Thyroid gland (tissue), 4 donors: Measurements from ENCODE around the gene PAK5. TPM values are rescaled to one million over a fixed set of nuclear protein-coding genes. Genes with fewer than 3 reads are reported as not detected.

ENCODE experiments used
- DNase-seq, 2 donors: peaks; one replicate each; pipeline ENCODE4 v3.0.0-alpha.2; 2019
- H3K27ac ChIP-seq, 3 donors: fragments of 200-600 bp; sonication (generic); 1 replicate in 2 of 3; 2 replicates in 1 of 3; pipeline ENCODE4 v1.5.1; 2016 to 2019; ENCODE audit warnings: mild to moderate bottlenecking in 1 of 3, moderate library complexity in 1 of 3
- H3K27me3 ChIP-seq: fragments of 200-600 bp; sonication (generic); one replicate; pipeline ENCODE4 v1.5.1; 2019
- H3K36me3 ChIP-seq, 2 donors: fragments of 200-600 bp; sonication (generic); one replicate each; pipeline ENCODE4 v1.5.1; 2016 to 2019
- H3K4me1 ChIP-seq, 2 donors: fragments of 200-600 bp; sonication (generic); one replicate each; pipeline ENCODE4 v1.5.1; 2017 to 2019
- H3K4me3 ChIP-seq, 3 donors: fragments of 200-600 bp; sonication (generic); replicated peaks in 1 of 3; 1 replicate in 2 of 3; 2 replicates in 1 of 3; pipeline ENCODE4 v1.5.1; 2016; ENCODE audit warnings: mild to moderate bottlenecking in 1 of 3
- H3K9me3 ChIP-seq: fragments of 200-600 bp; sonication (generic); one replicate; pipeline ENCODE4 v1.5.1; 2017
- POLR2A ChIP-seq, 2 donors: fragments of 450-650 bp; IDR thresholded peaks; one replicate each; pipeline ENCODE4 v1.6.1; 2017; ENCODE audit warnings: antibody characterized with exemption in 2 of 2, mild to moderate bottlenecking in 2 of 2, moderate library complexity in 1 of 2
- WGBS, 2 donors: methylation state at CpG; one replicate each; pipeline ENCODE4 v1.1.5; 2017; 5-methylcytosine and 5-hydroxymethylcytosine counted together
- intact Hi-C: fragments of 100-400 bp; cut with DNase I; formaldehyde crosslinking; loops from one replicate; pipeline ENCODE4 v1.15.1; 2023
- total RNA-seq, 4 donors: library from RNA; depleted of rRNA; stranded (reverse); fragments of >200 nt; gene quantifications; one replicate each; pipeline ENCODE4 v1.2.3, GENCODE V29; 2016
- TF ChIP-seq, protein P1 (sequence below), 6 experiments: fragments of 200-600 bp in 3 of 6; fragments of 450-650 bp in 3 of 6; sonication (generic) in 3 of 6; IDR thresholded peaks; one replicate each; pipeline ENCODE4 v1.5.1; 2016 to 2019; ENCODE audit warnings: antibody characterized with exemption in 6 of 6, mild to moderate bottlenecking in 2 of 6, inconsistent platforms in 1 of 6, moderate library complexity in 1 of 6

Gene PAK5
- total RNA-seq, 4 donors from 2014 or later: 0.13 to 0.33 TPM; not detected in 2

DNA sequence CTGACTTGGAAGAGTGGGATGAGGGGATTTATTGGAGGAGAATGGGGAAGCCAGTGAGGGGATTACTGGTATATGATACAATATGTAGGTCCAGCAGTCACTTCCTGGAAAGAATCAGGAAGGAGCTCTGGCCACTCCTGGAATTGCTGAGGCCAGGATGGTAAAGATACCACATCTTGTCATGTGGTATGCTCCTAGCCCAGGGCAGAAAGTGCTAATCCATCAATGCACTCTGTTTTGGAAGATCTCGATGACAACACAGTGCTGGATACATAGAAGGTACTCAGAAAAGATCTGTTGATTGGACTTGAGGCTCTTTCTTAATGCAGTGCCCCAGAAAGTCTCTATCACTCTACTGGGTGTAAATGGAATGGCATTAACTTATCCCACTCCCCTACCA is 271.9 kb downstream of the PAK5 start:
- Histone ChIP-seq H3K36me3 (no peaks in the 10 kb centered on the region), H3K27ac (no peak overlapping the region), H3K27me3 (no peaks in the 10 kb centered on the region), H3K4me3 (no peak overlapping the region), H3K9me3 (no peaks in the 10 kb centered on the region), H3K4me1 (no peaks in the 10 kb centered on the region)
- intact Hi-C loops: no loop called here
- TF ChIP-seq, protein P1, sequence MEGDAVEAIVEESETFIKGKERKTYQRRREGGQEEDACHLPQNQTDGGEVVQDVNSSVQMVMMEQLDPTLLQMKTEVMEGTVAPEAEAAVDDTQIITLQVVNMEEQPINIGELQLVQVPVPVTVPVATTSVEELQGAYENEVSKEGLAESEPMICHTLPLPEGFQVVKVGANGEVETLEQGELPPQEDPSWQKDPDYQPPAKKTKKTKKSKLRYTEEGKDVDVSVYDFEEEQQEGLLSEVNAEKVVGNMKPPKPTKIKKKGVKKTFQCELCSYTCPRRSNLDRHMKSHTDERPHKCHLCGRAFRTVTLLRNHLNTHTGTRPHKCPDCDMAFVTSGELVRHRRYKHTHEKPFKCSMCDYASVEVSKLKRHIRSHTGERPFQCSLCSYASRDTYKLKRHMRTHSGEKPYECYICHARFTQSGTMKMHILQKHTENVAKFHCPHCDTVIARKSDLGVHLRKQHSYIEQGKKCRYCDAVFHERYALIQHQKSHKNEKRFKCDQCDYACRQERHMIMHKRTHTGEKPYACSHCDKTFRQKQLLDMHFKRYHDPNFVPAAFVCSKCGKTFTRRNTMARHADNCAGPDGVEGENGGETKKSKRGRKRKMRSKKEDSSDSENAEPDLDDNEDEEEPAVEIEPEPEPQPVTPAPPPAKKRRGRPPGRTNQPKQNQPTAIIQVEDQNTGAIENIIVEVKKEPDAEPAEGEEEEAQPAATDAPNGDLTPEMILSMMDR (IDR thresholded peaks at IDR 0.05): no peak
- TF ChIP-seq POLR2A (IDR thresholded peaks at IDR 0.05): no peak
- WGBS, 2 donors: 81 to 94% methylated on average over 1 of the region's 1 CpG
- DNase-seq: no peak

DNA sequence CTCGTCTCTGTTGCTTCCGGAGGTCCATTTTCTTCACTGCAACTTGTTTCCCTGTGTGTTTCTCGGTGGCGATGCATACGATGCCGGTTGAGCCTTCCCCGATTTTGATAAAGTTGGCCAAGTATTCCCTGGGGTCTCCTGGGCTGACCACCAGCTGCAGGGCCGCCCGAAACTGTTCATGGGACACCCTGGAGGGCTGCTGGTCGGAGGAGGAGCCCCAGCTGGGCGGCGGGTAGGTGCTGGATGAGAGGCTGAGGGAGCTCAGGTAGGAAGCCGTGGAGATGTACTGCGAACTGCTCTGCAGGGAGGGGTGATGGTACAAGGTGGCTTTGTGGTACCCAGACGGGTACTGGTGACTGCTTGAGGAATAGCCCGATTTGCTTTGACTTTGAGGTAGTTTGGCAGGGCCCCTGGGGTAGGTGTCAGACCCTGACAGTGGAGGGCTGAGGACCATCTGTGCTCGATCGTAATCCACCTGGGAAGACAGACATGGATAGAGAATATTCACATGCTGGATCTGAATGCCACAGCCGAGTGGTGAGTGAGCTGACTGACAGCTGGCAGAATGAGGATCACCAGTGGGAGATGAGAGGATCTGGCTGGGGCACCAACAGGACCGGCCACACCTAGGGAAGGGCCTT is 272.8 kb downstream of the PAK5 start:
- TF ChIP-seq, protein P1 (IDR thresholded peaks at IDR 0.05): no peak
- Histone ChIP-seq H3K4me3 (no peak overlapping the region), H3K9me3 (no peaks in the 10 kb centered on the region), H3K27ac (no peak overlapping the region), H3K36me3 (no peaks in the 10 kb centered on the region), H3K27me3 (no peaks in the 10 kb centered on the region), H3K4me1 (no peaks in the 10 kb centered on the region)
- intact Hi-C loops: no loop called here
- 92 to 95% methylated on average over 20 of the region's 20 CpGs for WGBS, 2 donors
- DNase-seq: no peak

DNA sequence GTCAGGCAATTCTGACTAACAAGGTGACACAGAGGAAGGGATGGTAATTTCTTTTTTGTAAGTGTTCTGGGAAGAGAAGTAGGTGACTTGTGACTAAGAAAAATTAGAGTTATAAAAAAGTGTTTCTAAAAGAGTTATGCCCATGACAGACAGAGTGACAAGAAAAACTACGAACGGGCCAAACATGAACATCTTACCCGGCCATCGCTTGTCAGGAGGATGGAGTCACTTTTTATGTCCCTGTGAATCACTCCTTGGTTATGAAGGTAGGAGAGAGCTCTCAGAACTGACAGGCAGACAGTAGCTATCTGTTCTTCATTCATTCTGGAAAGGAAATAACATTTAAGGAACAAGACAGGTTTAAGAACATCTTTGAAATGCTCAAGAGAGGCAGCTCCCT is 281.5 kb downstream of the PAK5 start:
- 91 to 92% methylated on average over 4 of the region's 4 CpGs for whole genome bisulfite sequencing, 2 donors
- H3K27ac ChIP-seq: no peak overlapping the region

DNA sequence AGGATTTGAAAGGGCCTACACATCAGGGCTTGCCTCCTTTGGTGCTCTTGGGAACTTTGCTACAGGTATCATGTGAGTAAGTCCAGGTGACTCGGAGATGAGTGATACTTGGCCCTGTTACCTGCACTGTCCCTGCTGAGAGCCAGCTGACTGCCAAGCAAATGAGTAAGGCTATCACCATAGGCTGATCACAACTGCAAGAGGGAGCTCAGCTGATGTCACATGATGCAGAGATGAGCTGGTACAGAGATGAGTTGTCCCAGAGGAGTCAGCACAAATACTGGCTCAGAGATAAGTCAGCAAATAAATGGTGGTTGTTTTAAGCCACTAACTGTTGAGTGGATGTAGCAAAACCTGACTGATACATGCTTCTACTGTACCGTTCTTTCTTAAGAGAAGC is 283.1 kb downstream of the PAK5 start:
- no peaks in the 10 kb centered on the region for H3K36me3 ChIP-seq
- no peaks in the 10 kb centered on the region for H3K27me3 ChIP-seq
- H3K9me3 ChIP-seq: no peaks in the 10 kb centered on the region
- DNase-seq: no peak
- no peaks in the 10 kb centered on the region for H3K4me1 ChIP-seq
- TF ChIP-seq, protein P1 (IDR thresholded peaks at IDR 0.05): no peak
- no peak for TF ChIP-seq POLR2A (IDR thresholded peaks at IDR 0.05)
- H3K4me3 ChIP-seq: no peak overlapping the region
- WGBS, 2 donors: 76 to 98% methylated on average over 2 of the region's 2 CpGs
- no peak overlapping the region for H3K27ac ChIP-seq
- intact Hi-C loops: no loop called here

More for the DNA sequence above, 281.5 kb downstream of the PAK5 start:
- Histone ChIP-seq H3K36me3 (no peaks in the 10 kb centered on the region), H3K4me3 (no peak overlapping the region), H3K27me3 (no peaks in the 10 kb centered on the region), H3K4me1 (no peaks in the 10 kb centered on the region), H3K9me3 (no peaks in the 10 kb centered on the region)
- intact Hi-C loops: no loop called here
- DNase-seq: no peak
- no peak for TF ChIP-seq POLR2A (IDR thresholded peaks at IDR 0.05)
- TF ChIP-seq, protein P1 (IDR thresholded peaks at IDR 0.05): no peak

DNA sequence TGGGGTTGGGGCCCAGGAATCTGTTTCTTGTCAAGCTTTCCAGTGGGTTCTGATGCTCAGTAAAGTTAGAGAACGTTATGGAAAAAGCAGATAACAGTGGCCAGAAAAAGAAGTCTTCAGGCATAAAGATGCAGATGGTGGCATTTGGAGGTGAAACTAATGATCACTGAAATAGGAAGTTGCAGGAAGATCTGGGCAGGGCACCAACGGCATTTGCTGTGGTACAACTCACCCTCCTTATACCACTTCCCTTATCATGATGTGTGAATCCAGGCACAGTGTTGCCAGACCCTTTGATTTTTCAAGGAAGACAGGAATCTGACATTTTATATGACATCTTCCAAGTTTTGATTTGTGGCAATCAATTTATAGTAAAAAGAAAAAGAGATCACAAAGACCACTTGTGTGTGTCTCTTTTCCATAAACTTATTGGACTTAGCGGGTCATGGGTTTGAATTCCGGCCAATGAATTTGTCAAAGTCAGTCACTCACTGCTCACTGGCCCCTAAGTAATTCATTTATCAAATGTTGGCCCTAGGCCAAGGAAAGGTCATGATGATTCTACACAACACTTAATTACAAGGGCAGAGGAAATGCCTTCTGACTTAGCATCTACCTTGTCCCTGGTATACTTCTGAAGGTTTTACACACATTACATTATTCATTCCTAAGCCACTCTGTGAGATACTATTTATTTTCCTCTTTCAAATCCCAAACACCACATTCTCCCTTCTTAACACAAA is 286.9 kb downstream of the PAK5 start:
- Histone ChIP-seq H3K4me1 (no peaks in the 10 kb centered on the region), H3K27me3 (no peaks in the 10 kb centered on the region), H3K9me3 (no peaks in the 10 kb centered on the region), H3K4me3 (no peak overlapping the region), H3K27ac (no peak overlapping the region), H3K36me3 (no peaks in the 10 kb centered on the region)
- no peak for DNase-seq
- intact Hi-C loops: no loop called here
- TF ChIP-seq, protein P1 (IDR thresholded peaks at IDR 0.05): no peak
- no peak for TF ChIP-seq POLR2A (IDR thresholded peaks at IDR 0.05)
- WGBS, 2 donors: 84 to 86% methylated on average over 4 of the region's 4 CpGs
